SU-DHL-6 (cell line): ENCODE data around the gene MXD1.

ENCODE experiments used
- H2AFZ ChIP-seq: fragments of 200-600 bp; sonication (generic); 2 replicates; pipeline ENCODE4 v1.6.1; 2014; ENCODE audit warnings: low read depth, mild to moderate bottlenecking, moderate library complexity, mixed read lengths, antibody characterized with exemption, low read length; ENCODE audit not compliant: severe bottlenecking
- H3F3A ChIP-seq: fragments of 200-600 bp; shearing (Covaris generic); 2 replicates; pipeline ENCODE4 v1.6.0; 2016; ENCODE audit warnings: antibody characterized with exemption, mild to moderate bottlenecking; ENCODE audit not compliant: insufficient read depth
- H3K27ac ChIP-seq: fragments of 200-600 bp; sonication (generic); 2 replicates; pipeline ENCODE4 v1.5.1; 2016; ENCODE audit warnings: low read depth, mild to moderate bottlenecking, low read length, moderate library complexity, mixed read lengths
- H3K27me3 ChIP-seq: fragments of 200-600 bp; sonication (generic), shearing (Covaris generic); 2 replicates; pipeline ENCODE4 v1.6.0; 2014; ENCODE audit warnings: mild to moderate bottlenecking, low read length
- H3K36me3 ChIP-seq: fragments of 200-600 bp; sonication (generic); 2 replicates; pipeline ENCODE4 v1.6.1; 2014; ENCODE audit warnings: mild to moderate bottlenecking, low read length, mixed read lengths
- H3K4me2 ChIP-seq: fragments of 300-600, 200-600 bp; shearing (Covaris generic), sonication (generic); 2 replicates; pipeline ENCODE4 v1.6.0; 2014; ENCODE audit warnings: low read length, low read depth, mild to moderate bottlenecking; ENCODE audit not compliant: poor library complexity, severe bottlenecking
- H3K4me3 ChIP-seq: fragments of 200-600 bp; sonication (generic); 2 replicates; pipeline ENCODE4 v1.5.1; 2014; ENCODE audit warnings: antibody characterized with exemption, low read length, mild to moderate bottlenecking, mixed read lengths; ENCODE audit not compliant: insufficient read depth, poor library complexity, severe bottlenecking
- H3K79me2 ChIP-seq: fragments of 200-600 bp; sonication (generic); 2 replicates; pipeline ENCODE4 v1.6.1; 2014; ENCODE audit warnings: mild to moderate bottlenecking, low read length, moderate library complexity; ENCODE audit not compliant: insufficient read depth
- H3K9ac ChIP-seq: fragments of 200-600 bp; sonication (generic); 2 replicates; pipeline ENCODE4 v1.7.0; 2014; ENCODE audit warnings: mild to moderate bottlenecking, low read length
- H3K9me2 ChIP-seq: fragments of 200-600 bp; sonication (generic); replicated peaks from 2 replicates; pipeline ENCODE4 v1.6.1; 2014; ENCODE audit warnings: low read length; ENCODE audit not compliant: insufficient read depth
- H3K9me3 ChIP-seq: fragments of 200-600 bp; sonication (generic); 2 replicates; pipeline ENCODE4 v1.6.1; 2014; ENCODE audit warnings: low read length, mixed read lengths; ENCODE audit not compliant: insufficient read depth
- H4K20me1 ChIP-seq: fragments of 200-600 bp; sonication (generic); 2 replicates; pipeline ENCODE4 v1.6.1; 2014; ENCODE audit warnings: low read depth, mild to moderate bottlenecking, antibody characterized with exemption, low read length, moderate library complexity, mixed read lengths
- EZH2phosphoT487 ChIP-seq: fragments of 200-600 bp; sonication (generic), shearing (Covaris generic); conservative IDR thresholded peaks from 2 replicates; pipeline ENCODE4 v1.6.1; 2018; ENCODE audit warnings: mild to moderate bottlenecking, antibody characterized with exemption, low read length, moderate library complexity, mixed read lengths
- TF ChIP-seq, protein P1 (sequence below): fragments of 200-600 bp; sonication (generic); IDR thresholded peaks from one replicate; pipeline ENCODE4 v1.5.1; 2017; ENCODE audit warnings: antibody characterized with exemption, mild to moderate bottlenecking, low read length, moderate library complexity; ENCODE audit not compliant: insufficient read depth, poor library complexity, severe bottlenecking

Gene MXD1

GRCh38 chr2:69943000-69943842 lies 28.3 kb downstream of the MXD1 start:
- Histone ChIP-seq H3K9me2 (no peaks in the 10 kb centered on the region), H3K9me3 (no peaks in the 10 kb centered on the region), H3F3A (no peaks in the 10 kb centered on the region), H3K36me3 (no peaks in the 10 kb centered on the region), H3K4me2 (no peak overlapping the region), H3K27ac (no peak overlapping the region), H3K9ac (no peak overlapping the region), H2AFZ (no peak overlapping the region), H3K27me3 (no peaks in the 10 kb centered on the region), H3K4me3 (no peak overlapping the region), H4K20me1 (no peaks in the 10 kb centered on the region), H3K79me2 (no peaks in the 10 kb centered on the region)
- TF ChIP-seq, protein P1, sequence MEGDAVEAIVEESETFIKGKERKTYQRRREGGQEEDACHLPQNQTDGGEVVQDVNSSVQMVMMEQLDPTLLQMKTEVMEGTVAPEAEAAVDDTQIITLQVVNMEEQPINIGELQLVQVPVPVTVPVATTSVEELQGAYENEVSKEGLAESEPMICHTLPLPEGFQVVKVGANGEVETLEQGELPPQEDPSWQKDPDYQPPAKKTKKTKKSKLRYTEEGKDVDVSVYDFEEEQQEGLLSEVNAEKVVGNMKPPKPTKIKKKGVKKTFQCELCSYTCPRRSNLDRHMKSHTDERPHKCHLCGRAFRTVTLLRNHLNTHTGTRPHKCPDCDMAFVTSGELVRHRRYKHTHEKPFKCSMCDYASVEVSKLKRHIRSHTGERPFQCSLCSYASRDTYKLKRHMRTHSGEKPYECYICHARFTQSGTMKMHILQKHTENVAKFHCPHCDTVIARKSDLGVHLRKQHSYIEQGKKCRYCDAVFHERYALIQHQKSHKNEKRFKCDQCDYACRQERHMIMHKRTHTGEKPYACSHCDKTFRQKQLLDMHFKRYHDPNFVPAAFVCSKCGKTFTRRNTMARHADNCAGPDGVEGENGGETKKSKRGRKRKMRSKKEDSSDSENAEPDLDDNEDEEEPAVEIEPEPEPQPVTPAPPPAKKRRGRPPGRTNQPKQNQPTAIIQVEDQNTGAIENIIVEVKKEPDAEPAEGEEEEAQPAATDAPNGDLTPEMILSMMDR, result no peak
- no peak for TF ChIP-seq EZH2phosphoT487

DNA sequence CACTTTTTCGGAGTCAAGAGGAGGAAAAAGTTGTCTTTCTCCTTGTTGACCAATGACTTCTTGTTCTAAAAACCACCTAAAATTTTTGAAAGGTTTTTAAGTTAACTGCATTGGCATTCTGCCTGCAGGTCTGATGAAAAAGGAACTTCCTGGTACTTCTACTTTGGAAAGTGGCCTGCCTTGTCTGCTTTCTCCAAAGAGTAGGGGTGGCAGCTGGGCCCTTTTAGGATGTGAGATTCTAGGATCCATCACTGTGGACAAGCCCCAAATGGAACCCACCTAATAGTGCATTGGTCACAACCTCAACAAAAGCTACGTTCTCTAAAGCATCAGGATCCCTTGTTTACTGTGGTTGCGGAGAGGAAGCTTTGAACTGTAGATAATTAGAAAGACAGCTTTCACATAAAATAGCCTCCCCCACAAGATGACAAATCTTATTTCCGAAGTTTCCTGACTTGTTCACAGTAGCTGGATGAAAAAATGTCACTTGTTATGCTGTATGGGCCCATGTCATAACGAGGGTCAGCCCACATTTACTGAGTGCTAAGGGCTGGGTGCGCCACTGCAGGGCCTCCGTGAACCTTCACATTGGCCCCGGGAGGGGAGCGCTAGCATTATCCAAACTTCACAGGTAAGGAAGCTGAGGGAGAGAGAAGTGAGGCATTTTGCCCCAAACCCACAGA lies 29.1 kb downstream of the MXD1 start:
- Histone ChIP-seq H3F3A (no peaks in the 10 kb centered on the region), H3K27ac (no peak overlapping the region), H3K4me2 (no peak overlapping the region), H3K9me3 (no peaks in the 10 kb centered on the region), H3K27me3 (no peaks in the 10 kb centered on the region), H3K79me2 (no peaks in the 10 kb centered on the region), H3K4me3 (no peak overlapping the region), H3K36me3 (no peaks in the 10 kb centered on the region), H2AFZ (no peak overlapping the region), H3K9me2 (no peaks in the 10 kb centered on the region), H3K9ac (no peak overlapping the region), H4K20me1 (no peaks in the 10 kb centered on the region)
- no peak for TF ChIP-seq EZH2phosphoT487
- TF ChIP-seq, protein P1, result no peak

- Histone ChIP-seq H2AFZ (no peak overlapping the region), H3K4me3 (no peak overlapping the region), H3K9ac (no peak overlapping the region), H3K9me2 (no peaks in the 10 kb centered on the region), H3F3A (no peaks in the 10 kb centered on the region), H3K36me3 (no peaks in the 10 kb centered on the region), H4K20me1 (no peaks in the 10 kb centered on the region), H3K79me2 (no peaks in the 10 kb centered on the region), H3K4me2 (no peak overlapping the region), H3K27ac (no peak overlapping the region), H3K27me3 (no peaks in the 10 kb centered on the region), H3K9me3 (no peaks in the 10 kb centered on the region)
- TF ChIP-seq, protein P1, result no peak
- no peak for TF ChIP-seq EZH2phosphoT487
Observed at GRCh38 chr2:69944756-69945155, 29.8 kb downstream of the MXD1 start.
